ENCODE results near the gene COL11A2.

Gene COL11A2

DNA sequence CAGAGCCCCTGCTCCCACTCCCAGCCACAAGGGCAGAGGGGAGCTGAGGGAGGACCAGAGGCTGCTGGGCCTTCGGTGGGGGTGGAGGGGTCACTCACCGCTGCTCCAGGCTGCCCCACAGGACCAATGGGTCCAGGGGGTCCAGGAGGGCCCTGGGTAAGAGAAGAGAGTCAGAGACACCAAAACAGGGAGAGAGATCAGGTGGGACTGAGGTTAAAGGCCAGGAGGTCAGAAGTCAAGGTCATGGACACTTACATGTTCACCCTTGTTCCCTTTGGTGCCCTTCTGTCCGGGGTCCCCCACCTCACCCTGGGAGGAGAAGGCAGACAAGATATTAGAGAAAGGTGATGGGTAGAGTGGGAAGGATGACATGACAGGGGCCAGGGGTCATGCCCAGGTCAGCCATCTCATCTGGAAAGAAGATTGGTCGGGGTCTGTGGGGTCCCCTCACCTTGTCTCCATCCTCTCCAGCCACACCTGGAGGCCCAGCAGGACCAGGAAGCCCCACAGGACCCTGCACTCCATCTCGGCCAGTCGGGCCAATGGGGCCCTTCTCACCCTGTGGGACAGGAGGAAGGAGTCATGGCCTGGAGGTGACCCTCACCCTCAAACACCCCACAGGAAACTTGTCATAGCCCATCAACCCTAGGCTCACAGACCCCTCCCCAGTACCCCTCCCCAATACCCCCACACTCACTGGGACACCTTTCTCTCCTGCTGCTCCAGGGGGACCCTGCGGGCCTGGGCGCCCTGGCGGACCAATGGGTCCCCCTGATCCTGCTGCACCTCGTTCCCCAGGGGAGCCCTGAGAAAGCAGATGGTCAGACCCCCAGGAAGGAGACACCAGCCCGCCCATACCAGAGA, 21.0 kb downstream of the COL11A2 start:
- DNase-seq = no peak

DNA sequence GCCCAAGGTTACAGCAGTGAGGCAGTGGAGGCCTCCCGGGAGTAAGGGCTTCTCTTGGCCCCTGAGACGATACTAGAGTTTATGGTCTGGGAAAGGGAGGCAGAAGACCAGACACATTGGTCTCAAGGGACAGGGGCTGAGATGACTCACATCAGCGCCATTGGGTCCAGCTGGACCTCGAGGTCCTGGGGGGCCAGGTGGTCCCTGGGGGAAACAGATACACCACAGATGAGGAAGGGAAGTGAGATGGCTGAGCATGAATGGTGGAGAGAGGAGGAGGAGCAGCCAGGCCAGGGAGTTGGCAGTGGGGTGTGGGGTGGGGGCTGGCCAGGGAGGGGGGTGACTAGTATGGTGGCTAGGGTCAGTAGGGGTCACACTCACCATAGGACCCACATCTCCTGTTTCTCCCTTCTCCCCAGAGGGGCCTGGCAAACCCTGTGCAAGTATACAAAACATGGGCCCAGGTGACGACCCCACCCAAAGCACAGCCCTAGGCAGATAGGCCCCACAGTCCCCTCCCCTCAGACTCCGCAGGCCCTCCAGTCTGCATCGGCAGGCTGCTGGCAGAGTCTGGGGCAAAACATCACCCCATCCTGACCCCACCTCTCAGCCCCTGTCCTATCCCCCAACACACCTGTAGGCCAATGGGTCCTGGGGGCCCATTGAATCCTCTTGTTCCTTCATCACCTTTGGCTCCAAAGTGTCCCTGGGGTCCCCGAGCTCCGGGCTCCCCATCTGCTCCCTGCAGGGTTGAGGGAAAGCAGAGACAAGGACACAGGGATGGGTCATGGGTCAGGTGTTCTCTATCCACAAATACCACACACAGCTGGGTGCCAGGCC, 21.9 kb downstream of the COL11A2 start:
- DNase-seq = no peak

DNA sequence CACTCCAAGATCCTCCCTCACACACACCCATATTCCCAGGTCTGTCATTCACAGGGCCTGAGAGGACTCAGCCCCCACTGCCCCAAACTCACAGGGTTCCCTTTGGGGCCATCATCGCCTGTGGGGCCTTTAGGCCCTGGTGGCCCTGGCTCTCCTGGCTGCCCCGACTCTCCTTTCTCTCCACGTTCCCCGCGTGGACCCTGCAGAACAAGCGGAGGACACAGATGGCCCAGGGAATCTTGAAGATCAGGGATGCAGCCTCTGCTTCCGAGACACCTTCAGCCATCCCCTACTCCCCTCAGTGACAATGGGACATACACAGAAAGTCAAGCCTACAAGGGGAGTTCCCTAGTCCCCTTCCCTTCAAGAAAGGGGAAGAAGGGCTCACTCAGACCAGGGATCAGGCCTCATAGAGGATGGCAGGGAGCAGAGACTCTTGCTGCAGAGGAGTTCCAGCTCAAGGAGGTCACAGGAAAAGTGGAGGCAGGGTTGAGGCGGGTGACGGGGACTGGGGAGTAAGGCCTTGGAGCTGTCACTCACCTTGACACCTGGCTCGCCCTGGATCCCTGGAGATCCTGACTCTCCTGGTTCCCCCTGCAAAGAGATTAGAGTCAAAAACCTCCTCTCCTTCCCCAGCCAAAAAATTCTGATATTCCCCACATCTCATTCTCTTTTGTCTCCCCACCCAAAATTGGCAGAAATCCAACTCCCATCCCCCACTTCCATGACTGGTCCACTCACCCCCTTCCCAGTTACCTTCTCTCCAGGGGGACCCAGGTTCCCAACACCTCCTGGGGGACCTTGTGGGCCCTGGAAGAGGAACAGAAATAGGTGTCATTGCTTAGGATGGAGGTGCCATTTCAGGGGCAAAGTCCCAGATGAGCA, 22.7 kb downstream of the COL11A2 start:
- no peak for DNase-seq

DNA sequence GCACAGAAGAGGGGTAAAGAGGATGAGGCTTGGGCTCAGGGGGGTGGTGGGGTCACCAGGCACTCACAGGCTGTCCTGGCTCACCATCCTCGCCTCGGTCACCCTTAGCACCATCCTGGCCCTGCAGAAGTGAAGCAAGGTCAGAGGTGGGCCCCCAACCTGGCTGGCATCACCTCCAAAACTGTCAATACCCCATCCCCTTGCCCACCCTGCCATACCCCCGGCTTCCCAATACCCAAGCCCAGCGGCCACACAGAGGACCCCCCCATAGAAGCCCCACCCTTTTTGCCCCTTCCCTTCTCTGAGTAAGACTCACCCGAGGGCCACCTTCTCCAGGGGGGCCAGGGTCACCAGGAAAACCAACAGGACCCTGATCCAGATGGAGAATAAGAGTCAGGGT, 23.6 kb downstream of the COL11A2 start:
- no peak for DNase-seq

DNA sequence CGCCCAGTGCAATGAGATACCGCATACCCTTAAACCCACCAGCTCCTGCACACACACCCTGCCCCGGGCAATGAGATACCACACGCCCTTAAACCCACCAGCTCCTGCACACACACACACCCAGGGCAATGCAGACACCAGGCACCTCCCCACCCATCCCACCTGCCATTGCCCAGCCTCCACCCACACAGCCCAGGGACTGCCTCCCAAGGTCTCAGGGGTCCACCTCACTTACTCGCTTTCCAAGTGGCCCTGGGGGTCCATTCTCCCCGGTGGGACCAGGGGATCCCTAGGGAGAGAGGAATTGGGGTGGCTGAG, 24.0 kb downstream of the COL11A2 start:
- no peak for DNase-seq

DNA sequence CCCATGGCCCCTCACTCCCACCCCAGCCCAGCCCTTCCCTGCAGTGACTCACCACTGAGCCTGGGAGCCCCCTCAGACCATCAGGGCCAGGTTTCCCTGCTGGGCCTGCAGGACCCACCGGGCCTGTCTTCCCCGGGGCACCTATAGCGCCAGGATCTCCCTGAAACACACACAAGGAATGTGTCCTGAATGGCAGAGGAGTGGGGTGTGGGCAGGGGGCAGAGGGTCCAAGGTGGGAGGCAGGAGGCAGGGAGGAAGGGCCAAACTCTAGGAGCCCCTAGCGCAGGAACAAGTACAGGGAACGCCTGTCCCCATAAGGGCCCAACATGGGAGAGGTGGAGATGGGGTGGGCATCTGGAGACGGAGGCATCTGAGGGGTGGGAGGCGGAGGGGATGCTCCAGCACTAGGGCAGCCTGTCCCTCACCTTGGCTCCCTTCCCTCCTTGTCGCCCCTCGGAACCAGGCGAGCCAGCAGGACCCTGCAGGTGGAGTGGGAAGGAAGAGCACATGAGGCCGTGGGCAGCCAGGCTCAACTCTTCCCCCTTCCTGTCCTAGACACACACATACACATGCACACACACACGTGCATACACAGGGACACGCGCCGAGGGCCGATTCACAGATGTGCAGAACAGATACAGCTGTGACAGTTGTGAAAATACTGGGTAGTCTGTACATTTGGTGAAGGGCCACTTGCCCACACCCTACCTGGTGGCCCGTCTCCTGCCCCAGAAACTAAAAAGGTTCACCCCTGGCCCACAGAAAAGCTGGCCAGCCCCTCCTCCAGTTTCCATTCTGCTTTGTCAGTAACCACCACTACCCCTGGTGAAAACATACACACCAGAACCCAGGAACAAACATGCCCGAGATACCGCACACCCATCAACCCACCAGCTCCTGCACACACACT, 24.6 kb downstream of the COL11A2 start:
- DNase-seq = no peak

DNA sequence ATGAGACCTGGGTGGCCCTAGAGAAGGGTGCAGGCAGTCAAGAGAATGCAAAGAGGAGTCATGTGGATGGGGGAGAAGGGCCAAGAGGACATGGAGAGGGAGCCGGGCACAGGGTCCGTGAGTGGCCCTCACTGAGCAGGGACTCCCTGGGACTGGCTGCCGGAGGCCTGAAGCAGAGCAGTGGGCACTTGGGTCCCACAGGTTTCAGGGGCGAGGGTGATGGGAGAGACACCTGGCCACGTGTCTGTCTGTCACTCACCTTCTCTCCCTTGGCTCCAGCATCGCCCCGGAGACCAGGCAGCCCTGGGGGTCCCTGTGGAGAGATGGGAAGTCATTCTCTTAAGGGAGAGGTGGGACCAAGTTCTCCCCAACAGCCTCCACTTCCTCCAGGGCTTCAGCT, 25.5 kb downstream of the COL11A2 start:
- DNase-seq = no peak

DNA sequence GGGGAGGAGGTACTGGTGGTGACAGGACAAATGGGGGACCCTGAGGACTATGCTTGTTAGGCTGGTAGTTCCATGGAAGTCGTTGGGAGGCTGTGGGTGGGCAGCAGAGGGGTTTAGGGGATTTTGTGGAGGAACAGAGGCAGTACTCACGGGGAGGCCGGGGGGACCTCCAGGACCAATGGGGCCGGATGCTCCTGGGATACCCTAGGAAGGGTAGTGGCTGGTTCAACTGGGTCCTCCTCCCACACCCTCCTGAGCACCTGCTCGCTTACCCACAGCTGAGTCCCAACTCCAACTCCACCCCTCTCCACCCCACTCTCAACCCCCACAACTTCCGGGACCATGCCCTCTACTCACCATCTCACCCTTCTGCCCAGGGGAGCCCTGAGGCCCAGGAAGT, 25.9 kb downstream of the COL11A2 start:
- no peak for DNase-seq

DNA sequence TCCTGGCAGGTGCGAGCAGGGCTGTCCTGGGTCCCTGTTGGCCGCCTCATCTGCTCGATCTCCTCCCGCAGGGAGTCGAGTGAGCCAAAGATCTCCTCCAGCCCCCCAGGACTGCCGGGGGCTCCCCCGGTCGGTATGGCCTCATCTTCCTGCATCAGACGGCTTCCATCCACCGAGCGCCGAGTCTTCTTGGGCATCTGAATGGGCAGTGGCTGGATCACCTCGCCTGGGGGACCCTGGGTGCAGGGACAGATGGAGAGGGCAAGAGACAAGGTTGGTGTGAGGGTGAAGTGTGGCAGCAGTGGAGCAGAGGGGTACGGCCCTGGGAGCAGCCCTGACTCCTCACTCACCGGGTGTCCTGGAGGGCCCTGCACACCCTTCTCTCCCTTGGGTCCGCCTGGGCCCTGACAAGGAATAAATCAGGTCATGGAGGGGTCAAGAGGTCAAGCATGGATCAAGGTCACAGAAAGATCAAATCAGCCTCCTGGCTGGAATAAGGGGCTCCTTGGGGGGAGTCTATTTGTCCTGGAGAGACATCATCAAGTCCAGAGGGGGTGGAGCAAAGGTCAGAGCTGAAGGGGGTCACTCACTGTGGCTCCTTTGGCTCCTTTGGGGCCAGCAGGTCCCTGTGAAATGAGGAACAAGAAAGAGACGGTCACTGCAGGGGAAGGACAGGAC, 26.5 kb downstream of the COL11A2 start:
- no peak for DNase-seq

DNA sequence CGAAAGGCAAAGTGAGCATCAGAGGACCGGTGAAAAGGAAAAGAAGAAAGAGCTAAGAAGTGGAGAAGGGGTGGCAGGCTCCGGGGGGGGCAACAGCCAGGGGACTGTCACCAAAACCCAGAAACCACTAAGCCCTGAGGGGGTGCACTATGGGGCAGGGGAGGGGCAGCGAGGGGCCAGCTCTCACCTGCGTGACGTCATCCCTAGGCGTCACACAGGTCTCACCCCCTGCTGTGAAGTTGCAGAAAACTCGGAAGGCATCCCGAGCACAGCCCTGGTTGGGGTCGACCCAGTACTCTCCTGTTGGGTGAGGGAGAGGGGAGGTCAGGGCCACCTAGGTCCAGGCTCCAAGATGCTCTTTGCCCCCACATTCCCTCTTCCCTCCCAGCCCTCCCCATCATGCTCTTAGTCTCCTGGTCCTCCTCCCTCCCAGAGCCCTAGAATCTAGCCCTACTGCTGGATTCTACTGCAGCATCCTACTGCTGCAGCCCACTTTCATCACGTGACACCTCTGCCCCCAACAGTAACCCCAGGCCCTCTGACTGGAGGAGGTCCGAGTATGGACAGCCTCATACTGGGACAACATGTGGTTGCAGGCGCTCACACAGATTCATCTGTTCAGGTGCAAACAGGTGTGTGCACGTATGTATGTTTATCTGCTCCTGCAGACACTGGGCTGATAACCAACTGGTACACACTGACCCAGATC, 27.4 kb downstream of the COL11A2 start:
- no peak for DNase-seq

DNA sequence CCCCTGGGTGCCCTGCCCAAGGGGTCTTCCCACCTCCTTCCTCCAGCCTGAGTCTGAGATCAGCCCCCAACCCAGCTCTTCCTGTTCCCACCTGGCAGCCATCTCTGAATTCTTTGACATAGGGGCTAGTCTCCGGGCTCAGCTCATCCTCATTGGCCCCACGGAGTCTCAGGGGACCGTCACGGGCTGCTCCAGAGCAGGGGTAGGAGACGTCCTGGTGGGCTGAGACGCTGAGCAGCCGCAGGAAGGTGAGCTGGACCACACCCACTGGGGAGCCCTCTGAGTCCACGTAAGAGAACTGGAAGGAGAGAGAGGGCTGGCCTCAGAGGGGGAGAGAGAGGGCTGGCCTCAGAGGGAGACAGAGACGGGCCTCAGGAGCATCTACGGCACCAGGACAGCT, 28.1 kb downstream of the COL11A2 start:
- no peak for DNase-seq

DNA sequence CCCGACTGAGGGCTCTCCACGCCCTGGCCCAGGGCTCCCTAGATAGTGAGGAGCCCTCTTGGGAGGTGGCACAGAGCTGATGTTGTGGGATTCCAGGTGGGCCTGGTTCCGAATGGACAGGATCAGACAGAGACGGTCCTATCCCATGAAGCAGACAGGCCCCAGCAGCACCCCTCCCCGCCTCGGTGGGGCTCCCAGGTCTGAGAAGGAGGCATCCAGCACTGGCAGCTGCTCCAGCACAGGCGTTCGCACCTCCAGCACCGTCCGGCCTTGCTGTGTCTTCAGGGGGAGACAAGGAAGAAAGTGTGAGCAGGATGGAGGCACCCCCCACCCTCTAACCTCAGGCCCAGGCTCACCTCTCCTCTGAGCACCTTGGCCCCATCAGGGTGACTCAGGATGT, 28.7 kb downstream of the COL11A2 start:
- DNase-seq = no peak

DNA sequence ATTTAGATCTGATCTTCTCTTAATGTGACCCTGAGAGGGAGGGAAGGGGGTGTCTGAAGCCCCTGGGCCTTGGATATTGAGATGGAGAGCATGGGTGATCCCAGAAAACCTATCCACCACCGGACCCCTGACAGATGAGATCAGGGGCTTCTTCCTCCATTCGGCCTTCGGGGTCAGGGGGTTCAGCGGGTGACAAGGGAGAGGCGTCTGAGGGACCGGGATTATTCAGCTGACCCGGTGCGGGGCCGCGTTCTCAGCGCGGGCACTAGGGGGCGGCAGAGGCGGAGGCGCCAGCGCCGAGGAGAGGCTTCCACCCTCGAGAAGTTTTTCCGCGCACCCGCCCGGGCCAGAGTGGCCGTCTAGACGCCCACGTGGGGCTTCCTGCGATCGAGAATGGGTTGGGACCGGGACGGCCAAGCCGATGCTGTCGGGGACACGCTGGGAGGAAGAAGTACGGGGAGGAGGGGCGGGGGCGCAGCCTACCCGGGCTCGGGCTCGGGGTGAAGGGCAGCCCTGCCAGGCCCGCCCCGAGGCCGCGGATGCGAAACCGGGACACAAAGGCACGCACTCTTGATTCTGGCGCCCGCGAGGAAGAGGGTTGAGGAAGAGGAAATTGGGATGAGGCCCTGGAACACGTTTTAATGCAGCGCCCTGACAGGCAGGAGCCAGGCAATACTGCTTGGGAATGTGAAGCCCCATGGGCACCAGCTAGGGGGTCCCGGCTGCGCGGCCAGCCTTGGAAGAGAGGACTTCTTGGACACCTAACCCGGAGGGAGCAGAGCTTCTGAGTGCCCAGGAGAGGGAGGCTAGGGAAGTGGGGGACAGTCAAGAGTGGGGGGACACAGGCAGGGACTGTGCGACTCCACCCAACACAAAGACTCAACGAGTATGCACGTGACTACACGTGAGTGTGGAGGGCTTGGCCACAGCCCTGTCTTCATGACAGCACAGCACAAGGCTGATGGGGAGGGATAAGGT, 30.6 kb downstream of the COL11A2 start:
- DNase-seq = peak; percentile 9

DNA sequence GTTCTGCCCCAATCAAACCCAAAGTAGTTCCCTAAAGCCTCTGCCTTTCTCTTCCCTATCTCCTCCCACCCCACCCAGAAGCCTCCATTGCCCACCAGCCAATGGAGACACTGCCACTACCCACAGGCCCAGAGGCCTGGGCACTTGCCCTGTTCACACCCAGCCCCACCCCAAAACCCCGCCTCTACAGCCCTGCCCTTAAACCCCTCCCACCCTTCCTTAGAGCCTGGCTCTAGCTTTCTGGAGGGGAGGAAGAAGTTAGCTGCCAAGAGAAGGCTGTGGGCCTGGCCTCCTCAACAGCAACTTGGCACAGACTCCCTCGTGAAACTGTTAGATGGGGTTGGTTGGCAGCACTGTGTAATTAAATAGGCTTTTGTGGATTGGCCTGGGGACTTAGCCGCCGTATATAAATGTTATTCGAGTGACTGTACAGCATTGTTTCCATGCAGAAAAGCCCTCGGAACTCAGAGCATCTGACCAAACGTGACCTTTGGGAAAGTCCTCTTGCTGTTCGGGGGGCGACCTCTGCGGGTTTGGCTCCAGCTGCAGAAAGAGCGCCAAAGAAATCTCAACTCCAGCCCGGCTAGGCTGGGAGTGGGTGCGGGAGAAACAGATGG, 31.4 kb downstream of the COL11A2 start:
- no peak for DNase-seq

DNA sequence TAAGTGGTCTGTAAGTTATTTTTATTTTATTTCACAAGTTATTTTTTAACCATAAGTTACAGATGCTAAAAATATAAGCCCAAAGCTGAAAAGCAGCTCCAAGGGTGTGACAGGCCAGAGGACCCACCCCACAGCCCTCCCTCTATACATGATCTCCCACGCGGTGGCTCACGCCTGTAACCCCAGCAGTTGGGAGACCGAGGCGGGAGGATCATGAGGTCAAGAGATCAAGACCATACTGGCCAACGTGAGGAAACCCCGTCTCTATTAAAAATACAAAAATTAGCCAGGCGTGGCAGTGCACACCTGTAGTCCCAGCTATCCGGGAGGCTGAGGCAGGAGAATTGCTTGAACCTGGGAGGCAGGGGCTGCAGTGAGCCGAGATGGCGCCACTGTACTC, 32.2 kb downstream of the COL11A2 start:
- DNase-seq = no peak

DNA sequence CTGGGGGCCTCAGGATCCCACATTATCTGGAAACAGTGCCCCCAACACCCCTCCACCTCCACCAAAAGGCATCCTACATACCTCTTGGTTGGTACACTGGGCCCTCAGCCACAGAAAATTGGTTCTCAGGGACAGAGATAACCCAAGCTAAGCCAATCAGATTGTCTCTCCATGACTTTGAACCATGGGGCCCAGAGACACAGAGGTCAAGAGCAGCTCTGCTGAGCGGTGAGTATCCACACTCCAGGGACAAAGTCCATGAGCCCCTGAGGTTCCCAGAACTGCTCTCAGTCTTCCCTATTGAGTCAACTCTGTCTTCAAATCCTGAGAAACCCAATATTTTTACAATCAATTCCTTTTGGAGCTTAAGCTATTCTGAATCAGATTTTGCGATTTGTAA, 35.3 kb downstream of the COL11A2 start:
- DNase-seq = no peak

DNA sequence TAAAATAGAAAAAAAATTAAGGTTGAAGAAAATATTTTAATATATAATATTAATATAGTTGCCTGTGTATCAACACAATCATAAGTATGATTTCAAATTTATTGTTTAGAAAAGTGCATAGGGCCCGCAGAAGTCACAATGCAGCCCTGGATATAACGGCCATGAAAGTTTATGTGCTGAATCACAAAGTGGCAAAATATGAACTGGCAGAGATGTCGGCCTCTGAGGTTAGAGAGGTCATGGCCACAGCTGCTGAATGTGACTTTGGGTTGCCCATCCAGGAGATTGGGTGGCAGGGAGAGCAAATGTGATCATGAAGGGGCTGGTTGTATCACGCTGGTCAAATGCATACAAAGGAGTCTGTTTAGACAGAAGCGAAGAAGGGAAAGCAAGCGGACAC, 35.7 kb downstream of the COL11A2 start:
- no peak for DNase-seq

DNA sequence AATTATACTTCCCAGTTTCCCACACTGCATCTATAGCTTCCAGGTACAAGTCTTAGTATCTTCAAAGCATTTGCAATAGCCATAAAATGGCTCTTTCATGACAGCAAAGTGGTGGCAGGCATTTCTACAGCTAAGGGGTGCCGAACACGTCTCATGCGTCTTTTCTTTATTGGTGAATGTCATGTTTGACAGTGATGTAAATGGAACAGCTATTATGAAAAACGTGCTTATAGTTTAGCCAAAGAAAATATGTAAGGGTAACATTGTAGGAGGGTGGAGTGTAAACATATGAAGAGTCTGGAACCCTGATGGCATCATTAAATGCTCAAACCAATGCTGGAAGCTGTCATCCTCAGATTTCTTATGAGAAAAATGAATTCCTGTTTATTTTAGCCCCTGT, 37.9 kb downstream of the COL11A2 start:
- DNase-seq = no peak

DNA sequence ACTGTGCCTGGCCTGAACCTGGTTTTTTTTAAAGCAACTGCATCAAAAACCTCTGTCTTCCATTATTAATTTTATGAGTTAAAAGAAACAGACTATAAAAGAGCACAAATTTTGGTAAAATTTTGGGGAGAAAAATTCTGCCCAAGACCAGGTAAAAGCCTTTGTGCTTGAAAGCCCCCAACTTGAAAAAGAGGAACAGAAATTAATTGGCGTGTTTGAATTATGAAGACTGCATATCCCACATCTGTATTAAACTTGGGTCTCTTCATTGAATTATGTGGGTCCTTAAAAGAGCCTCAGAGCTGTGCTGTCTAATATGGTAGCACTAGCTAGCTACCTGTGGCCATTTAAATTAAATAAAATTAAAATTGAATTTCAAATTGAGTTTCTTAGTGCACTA, 41.2 kb downstream of the COL11A2 start:
- no peak for DNase-seq
